ENCODE data around the gene KAT14. TPM values are rescaled to one million over a fixed set of nuclear protein-coding genes. Genes with fewer than 3 reads are reported as not detected.
"Not testable (repeated sequence)": the region's sequence is repeated elsewhere in the genome, so short reads cannot be mapped to it uniquely, and the experiment has no call there.

Gene KAT14
- total RNA-seq, 4 donors from 2014 or later, result 14.1 to 18.2 (median 16.3) TPM

GRCh38 chr20:18223409-18223808 is 85.7 kb downstream of the KAT14 start:
- WGBS, result 66% methylated on average over 5 of the region's 5 CpGs
- no peaks in the 10 kb centered on the region for H3K27me3 ChIP-seq

DNA sequence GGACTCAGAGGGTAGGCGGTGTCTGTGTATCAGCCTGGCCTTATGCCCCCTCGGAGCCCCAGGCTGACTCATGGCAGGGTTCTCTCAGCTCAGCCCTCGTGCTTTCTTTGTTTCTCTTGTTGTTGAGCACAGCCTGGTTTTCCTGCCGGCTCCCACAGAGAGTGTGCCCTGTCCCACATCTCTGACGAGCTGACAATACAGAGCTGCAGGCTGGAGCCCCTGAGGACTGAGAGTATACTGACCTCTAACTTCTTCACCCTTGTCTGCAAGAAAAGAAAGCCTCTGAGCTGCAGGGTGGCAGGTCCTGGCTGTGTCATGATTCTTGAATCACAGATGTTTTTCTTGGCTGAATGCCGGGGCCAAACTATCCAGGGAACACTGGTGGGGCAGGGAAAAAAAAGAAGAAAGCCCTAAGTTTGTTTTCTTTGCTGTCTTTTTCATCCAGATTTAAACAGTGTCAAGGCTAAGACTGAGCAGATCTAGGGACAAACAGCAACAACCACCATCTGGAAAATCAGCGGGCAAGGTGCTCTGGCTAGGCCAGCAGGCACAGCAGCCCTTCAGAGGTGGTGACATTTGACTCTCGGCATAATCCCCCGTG is 87.4 kb downstream of the KAT14 start:
- TF ChIP-seq POLR2A (IDR thresholded peaks at IDR 0.05; ENCODE audit: low read depth), result no peak
- TF ChIP-seq, protein P1, sequence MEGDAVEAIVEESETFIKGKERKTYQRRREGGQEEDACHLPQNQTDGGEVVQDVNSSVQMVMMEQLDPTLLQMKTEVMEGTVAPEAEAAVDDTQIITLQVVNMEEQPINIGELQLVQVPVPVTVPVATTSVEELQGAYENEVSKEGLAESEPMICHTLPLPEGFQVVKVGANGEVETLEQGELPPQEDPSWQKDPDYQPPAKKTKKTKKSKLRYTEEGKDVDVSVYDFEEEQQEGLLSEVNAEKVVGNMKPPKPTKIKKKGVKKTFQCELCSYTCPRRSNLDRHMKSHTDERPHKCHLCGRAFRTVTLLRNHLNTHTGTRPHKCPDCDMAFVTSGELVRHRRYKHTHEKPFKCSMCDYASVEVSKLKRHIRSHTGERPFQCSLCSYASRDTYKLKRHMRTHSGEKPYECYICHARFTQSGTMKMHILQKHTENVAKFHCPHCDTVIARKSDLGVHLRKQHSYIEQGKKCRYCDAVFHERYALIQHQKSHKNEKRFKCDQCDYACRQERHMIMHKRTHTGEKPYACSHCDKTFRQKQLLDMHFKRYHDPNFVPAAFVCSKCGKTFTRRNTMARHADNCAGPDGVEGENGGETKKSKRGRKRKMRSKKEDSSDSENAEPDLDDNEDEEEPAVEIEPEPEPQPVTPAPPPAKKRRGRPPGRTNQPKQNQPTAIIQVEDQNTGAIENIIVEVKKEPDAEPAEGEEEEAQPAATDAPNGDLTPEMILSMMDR (IDR thresholded peaks at IDR 0.05), result no peak
- TF ChIP-seq EP300 (IDR thresholded peaks at IDR 0.05), result no peak
- no peak for TF ChIP-seq POLR2AphosphoS5 (IDR thresholded peaks at IDR 0.05)
- Histone ChIP-seq H3K4me3 (peak overlapping the region in 1 of 4 donors; percentile 12), H3K27me3 (no peaks in the 10 kb centered on the region), H3K4me1 (peaks cover 10 to 21% (median 18%) of the 10 kb centered on the region in 4 donors), H3K27ac (replicated peaks in 1 of 4) (peak overlapping the region in 3 of 4 donors; percentile 39 to 48 (median 39)), H3K36me3 (no peaks in the 10 kb centered on the region), H3K9me3 (no peaks in the 10 kb centered on the region)
- DNase-seq (ENCODE audit: extremely low spot score), result no peak
- intact Hi-C loops (cut with DNase I), result no loop called here
- 16% methylated on average over 9 of the region's 9 CpGs for WGBS

More at GRCh38 chr20:18223409-18223808, 85.7 kb downstream of the KAT14 start:
- DNase-seq (ENCODE audit: extremely low spot score), result no peak
- Histone ChIP-seq H3K9me3 (no peaks in the 10 kb centered on the region), H3K4me3 (no peak overlapping the region), H3K4me1 (peaks cover 10 to 21% (median 18%) of the 10 kb centered on the region in 4 donors), H3K36me3 (no peaks in the 10 kb centered on the region), H3K27ac (replicated peaks in 1 of 4) (no peak overlapping the region)
- intact Hi-C loops (cut with DNase I), result no loop called here
- TF ChIP-seq, protein P1 (IDR thresholded peaks at IDR 0.05), result no peak
- TF ChIP-seq POLR2A (IDR thresholded peaks at IDR 0.05; ENCODE audit: low read depth) (no peak), POLR2AphosphoS5 (IDR thresholded peaks at IDR 0.05) (no peak), EP300 (IDR thresholded peaks at IDR 0.05) (no peak)

GRCh38 chr20:18225632-18226031 is 88.0 kb downstream of the KAT14 start:
- no peaks in the 10 kb centered on the region for H3K36me3 ChIP-seq
- peak overlapping the region in 1 of 4 donors; percentile 12 for H3K4me3 ChIP-seq
- 34% methylated on average over 4 of the region's 4 CpGs for WGBS
- peak overlapping the region in 3 of 4 donors; percentile 39 to 48 (median 39) for H3K27ac ChIP-seq (replicated peaks in 1 of 4)
- H3K27me3 ChIP-seq, result no peaks in the 10 kb centered on the region
- H3K9me3 ChIP-seq, result no peaks in the 10 kb centered on the region
- TF ChIP-seq EP300 (IDR thresholded peaks at IDR 0.05) (no peak), POLR2AphosphoS5 (IDR thresholded peaks at IDR 0.05) (no peak), POLR2A (IDR thresholded peaks at IDR 0.05; ENCODE audit: low read depth) (no peak)
- TF ChIP-seq, protein P1 (IDR thresholded peaks at IDR 0.05), result no peak
- peaks cover 10 to 21% (median 18%) of the 10 kb centered on the region in 4 donors for H3K4me1 ChIP-seq
- intact Hi-C loops (cut with DNase I), result no loop called here
- DNase-seq (ENCODE audit: extremely low spot score), result no peak

- H3K4me3 ChIP-seq; DNase-seq (ENCODE audit: extremely low spot score); H3K9me3 ChIP-seq; intact Hi-C loops (cut with DNase I); H3K27me3 ChIP-seq; H3K36me3 ChIP-seq; H3K27ac ChIP-seq (replicated peaks in 1 of 4): not testable (repeated sequence)
- WGBS, result 93% methylated on average over 13 of the region's 28 CpGs
- H3K4me1 ChIP-seq, result peaks cover 10 to 21% (median 18%) of the 10 kb centered on the region in 4 donors
Measured at GRCh38 chr20:18226741-18227140, 89.1 kb downstream of the KAT14 start.

DNA sequence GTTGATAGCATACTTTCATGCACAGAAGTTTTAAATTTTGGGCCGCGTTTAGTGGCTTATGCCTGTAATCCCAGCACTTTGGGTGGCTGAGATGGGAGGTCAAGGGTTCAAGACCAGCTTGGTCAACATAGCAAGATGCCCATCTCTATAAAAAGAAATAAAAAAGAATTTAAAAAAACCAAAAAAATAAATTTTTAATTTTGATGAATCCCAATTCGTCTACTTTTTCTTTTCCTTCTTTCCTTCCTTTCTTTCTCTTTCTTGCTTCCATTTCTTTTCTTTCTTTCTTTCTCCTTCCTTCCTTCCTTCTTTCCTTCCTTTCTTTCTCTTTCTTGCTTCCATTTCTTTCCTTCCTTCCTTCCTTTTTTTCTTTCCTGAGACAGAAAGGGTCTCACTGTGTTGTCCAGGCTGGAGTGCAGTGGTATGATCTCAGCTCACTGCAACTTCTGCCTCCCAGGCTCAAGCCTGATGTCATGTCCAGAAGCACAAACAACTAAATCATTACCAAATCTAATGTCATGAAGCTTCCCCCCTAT is 95.8 kb downstream of the KAT14 start:
- Histone ChIP-seq H3K36me3 (no peaks in the 10 kb centered on the region), H3K27me3 (no peaks in the 10 kb centered on the region), H3K27ac (replicated peaks in 1 of 4) (no peak overlapping the region), H3K9me3 (peaks cover 0 to 10% (median 1%) of the 10 kb centered on the region in 4 donors), H3K4me1 (no peaks in the 10 kb centered on the region), H3K4me3 (no peak overlapping the region)
- DNase-seq (ENCODE audit: extremely low spot score), result no peak
- TF ChIP-seq, protein P1 (IDR thresholded peaks at IDR 0.05), result no peak
- TF ChIP-seq POLR2AphosphoS5 (IDR thresholded peaks at IDR 0.05) (no peak), EP300 (IDR thresholded peaks at IDR 0.05) (no peak), POLR2A (IDR thresholded peaks at IDR 0.05; ENCODE audit: low read depth) (no peak)
- intact Hi-C loops (cut with DNase I), result no loop called here
- 55% methylated on average over 3 of the region's 3 CpGs for WGBS

Small RNA genes lying within 50 kb of the gene (small RNA-seq; reads per million reads assigned to genes)
- gene RF00019, result 0 reads per million in 3 donors
- 0 reads per million in 3 donors for gene RNU7-137P

Other genes starting within 250 kb of the KAT14 start
- gene SNX5, start 169.1 kb upstream of the KAT14 start, total RNA-seq, result 10 to 100 TPM; 58.3 to 67.3 (median 63.9) TPM
- 1 to 10 TPM; 5.2 to 6.5 (median 6.0) TPM for gene MGME1, start 168.8 kb upstream of the KAT14 start, total RNA-seq
- not detected for gene OVOL2, start 79.9 kb upstream of the KAT14 start, total RNA-seq
- 10 to 100 TPM; 13.4 to 28.4 (median 16.9) TPM for gene PET117, start within 50 bp of the KAT14 start, total RNA-seq
- 10 to 100 TPM; 10.9 to 18.9 (median 14.6) TPM for gene ZNF133, start 150.7 kb downstream of the KAT14 start, total RNA-seq

Data from esophagus muscularis mucosa (tissue), 4 donors.